ENCODE results near the gene LRRC3B. TPM values are rescaled to one million over a fixed set of nuclear protein-coding genes. Genes with fewer than 3 reads are reported as not detected.

LRRC3B gene
- total and polyA plus RNA-seq, 4 donors = 0.08 to 0.19 TPM; not detected in 2

DNA sequence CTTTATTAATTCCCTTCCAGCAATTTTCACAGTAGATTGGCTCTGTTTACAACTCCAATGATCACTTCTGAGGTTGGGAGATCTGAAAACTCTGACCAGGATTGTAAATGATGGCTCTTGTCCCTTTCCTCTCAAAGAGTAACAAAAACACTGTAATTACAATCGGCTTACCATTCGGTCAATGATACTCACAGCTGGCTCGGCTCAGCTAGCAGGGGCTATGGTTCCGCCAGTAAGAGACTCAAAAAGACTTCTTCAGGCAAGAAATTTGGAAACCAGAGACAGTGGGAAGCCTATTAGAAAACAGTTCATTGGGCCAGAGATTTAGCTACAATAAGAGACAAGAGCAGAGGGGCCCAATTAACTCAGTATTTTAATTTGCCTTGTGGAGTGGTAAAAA lies 96.6 kb downstream of the LRRC3B start:
- no peak overlapping the region for H3K27ac ChIP-seq (ENCODE audit: low read depth in 1 of 2, low read length in 2 of 2)
- H3K9me3 ChIP-seq (ENCODE audit: control insufficient read depth in 4 of 4, low read length in 3 of 4) = no peaks in the 10 kb centered on the region
- TF ChIP-seq, protein P1, sequence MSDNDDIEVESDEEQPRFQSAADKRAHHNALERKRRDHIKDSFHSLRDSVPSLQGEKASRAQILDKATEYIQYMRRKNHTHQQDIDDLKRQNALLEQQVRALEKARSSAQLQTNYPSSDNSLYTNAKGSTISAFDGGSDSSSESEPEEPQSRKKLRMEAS (IDR thresholded peaks at IDR 0.05) = no peak
- TF ChIP-seq YY1 (IDR thresholded peaks at IDR 0.05) (no peak), GABPA (IDR thresholded peaks at IDR 0.05 in 1 of 2, conservative IDR thresholded peaks at IDR 0.05 in 1 of 2) (no peak), RXRA (IDR thresholded peaks at IDR 0.05) (no peak), RAD21 (IDR thresholded peaks at IDR 0.05) (no peak), EGR1 (IDR thresholded peaks at IDR 0.05; ENCODE audit: low read depth in 2 of 2) (no peak), REST (IDR thresholded peaks at IDR 0.05) (no peak), HNF4G (IDR thresholded peaks at IDR 0.05) (no peak), ATF3 (IDR thresholded peaks at IDR 0.05) (no peak), FOXA1 (IDR thresholded peaks at IDR 0.05) (no peak), FOXA2 (IDR thresholded peaks at IDR 0.05) (no peak)
- TF ChIP-seq, protein P2, sequence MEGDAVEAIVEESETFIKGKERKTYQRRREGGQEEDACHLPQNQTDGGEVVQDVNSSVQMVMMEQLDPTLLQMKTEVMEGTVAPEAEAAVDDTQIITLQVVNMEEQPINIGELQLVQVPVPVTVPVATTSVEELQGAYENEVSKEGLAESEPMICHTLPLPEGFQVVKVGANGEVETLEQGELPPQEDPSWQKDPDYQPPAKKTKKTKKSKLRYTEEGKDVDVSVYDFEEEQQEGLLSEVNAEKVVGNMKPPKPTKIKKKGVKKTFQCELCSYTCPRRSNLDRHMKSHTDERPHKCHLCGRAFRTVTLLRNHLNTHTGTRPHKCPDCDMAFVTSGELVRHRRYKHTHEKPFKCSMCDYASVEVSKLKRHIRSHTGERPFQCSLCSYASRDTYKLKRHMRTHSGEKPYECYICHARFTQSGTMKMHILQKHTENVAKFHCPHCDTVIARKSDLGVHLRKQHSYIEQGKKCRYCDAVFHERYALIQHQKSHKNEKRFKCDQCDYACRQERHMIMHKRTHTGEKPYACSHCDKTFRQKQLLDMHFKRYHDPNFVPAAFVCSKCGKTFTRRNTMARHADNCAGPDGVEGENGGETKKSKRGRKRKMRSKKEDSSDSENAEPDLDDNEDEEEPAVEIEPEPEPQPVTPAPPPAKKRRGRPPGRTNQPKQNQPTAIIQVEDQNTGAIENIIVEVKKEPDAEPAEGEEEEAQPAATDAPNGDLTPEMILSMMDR (IDR thresholded peaks at IDR 0.05; ENCODE audit: low read depth, low read length, missing input control) = no peak
- TF ChIP-seq, protein P3, sequence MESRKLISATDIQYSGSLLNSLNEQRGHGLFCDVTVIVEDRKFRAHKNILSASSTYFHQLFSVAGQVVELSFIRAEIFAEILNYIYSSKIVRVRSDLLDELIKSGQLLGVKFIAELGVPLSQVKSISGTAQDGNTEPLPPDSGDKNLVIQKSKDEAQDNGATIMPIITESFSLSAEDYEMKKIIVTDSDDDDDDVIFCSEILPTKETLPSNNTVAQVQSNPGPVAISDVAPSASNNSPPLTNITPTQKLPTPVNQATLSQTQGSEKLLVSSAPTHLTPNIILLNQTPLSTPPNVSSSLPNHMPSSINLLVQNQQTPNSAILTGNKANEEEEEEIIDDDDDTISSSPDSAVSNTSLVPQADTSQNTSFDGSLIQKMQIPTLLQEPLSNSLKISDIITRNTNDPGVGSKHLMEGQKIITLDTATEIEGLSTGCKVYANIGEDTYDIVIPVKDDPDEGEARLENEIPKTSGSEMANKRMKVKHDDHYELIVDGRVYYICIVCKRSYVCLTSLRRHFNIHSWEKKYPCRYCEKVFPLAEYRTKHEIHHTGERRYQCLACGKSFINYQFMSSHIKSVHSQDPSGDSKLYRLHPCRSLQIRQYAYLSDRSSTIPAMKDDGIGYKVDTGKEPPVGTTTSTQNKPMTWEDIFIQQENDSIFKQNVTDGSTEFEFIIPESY (IDR thresholded peaks at IDR 0.05) = no peak
- H3K9ac ChIP-seq (ENCODE audit: low read depth in 1 of 2, low read length in 2 of 2) = no peak overlapping the region
- H3K4me3 ChIP-seq (ENCODE audit: low read depth in 1 of 3, low read length in 3 of 3) = no peak overlapping the region
- 72% methylated on average over 4 of the region's 4 CpGs for WGBS
- H3K27me3 ChIP-seq (ENCODE audit: control insufficient read depth in 4 of 4, insufficient read depth in 4 of 4, low read length in 3 of 4) = peaks cover 0 to 2% (median 0%) of the 10 kb centered on the region in 4 donors
- no peaks in the 10 kb centered on the region for H3K36me3 ChIP-seq (ENCODE audit: control insufficient read depth in 4 of 4, insufficient read depth in 3 of 4, low read depth in 1 of 4, low read length in 3 of 4)
- peaks cover 3 to 10% (median 5%) of the 10 kb centered on the region in 4 donors for H3K4me1 ChIP-seq (ENCODE audit: control insufficient read depth in 4 of 4, insufficient read depth in 4 of 4, low read length in 3 of 4)
- no peak for DNase-seq (ENCODE audit: low spot score)

DNA sequence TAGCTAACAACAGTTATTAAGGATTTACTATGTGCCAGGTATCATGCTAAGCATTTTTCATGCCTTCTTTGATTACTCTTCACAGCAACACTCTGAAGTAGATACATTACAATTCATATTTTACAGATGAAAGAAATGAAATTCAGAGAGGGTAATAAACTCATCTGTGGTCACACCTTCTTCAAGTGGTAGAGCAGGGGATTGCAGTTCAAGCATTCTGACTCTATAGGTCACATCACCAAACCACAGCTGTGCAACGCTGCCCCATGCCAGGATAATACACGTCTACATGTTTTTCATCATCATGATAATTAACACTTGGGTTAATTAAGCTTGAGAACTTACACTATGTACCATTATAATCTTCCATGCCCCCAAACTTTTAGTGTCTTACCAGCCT lies 98.5 kb downstream of the LRRC3B start:
- H3K4me1 ChIP-seq (ENCODE audit: control insufficient read depth in 4 of 4, insufficient read depth in 4 of 4, low read length in 3 of 4) = no peaks in the 10 kb centered on the region
- H3K36me3 ChIP-seq (ENCODE audit: control insufficient read depth in 4 of 4, insufficient read depth in 3 of 4, low read depth in 1 of 4, low read length in 3 of 4) = no peaks in the 10 kb centered on the region
- no peak for DNase-seq (ENCODE audit: low spot score)
- no peaks in the 10 kb centered on the region for H3K9me3 ChIP-seq (ENCODE audit: control insufficient read depth in 4 of 4, low read length in 3 of 4)
- WGBS = 76% methylated on average over 2 of the region's 2 CpGs
- no peak overlapping the region for H3K9ac ChIP-seq (ENCODE audit: low read depth in 1 of 2, low read length in 2 of 2)
- TF ChIP-seq YY1 (IDR thresholded peaks at IDR 0.05) (no peak), HNF4G (IDR thresholded peaks at IDR 0.05) (no peak), REST (IDR thresholded peaks at IDR 0.05) (no peak), TAF1 (conservative IDR thresholded peaks at IDR 0.05) (no peak), EGR1 (IDR thresholded peaks at IDR 0.05; ENCODE audit: low read depth in 2 of 2) (no peak), ATF3 (IDR thresholded peaks at IDR 0.05) (no peak), RAD21 (IDR thresholded peaks at IDR 0.05) (no peak), JUND (IDR thresholded peaks at IDR 0.05) (no peak), NR2F2 (IDR thresholded peaks at IDR 0.05) (no peak), FOXA1 (IDR thresholded peaks at IDR 0.05) (no peak), SP1 (IDR thresholded peaks at IDR 0.05) (no peak)
- TF ChIP-seq, protein P2 (IDR thresholded peaks at IDR 0.05; ENCODE audit: low read depth, low read length, missing input control) = no peak
- H3K27me3 ChIP-seq (ENCODE audit: control insufficient read depth in 4 of 4, insufficient read depth in 4 of 4, low read length in 3 of 4) = peaks cover 0 to 2% (median 0%) of the 10 kb centered on the region in 4 donors
- no peak overlapping the region for H3K27ac ChIP-seq (ENCODE audit: low read depth in 1 of 2, low read length in 2 of 2)
- no peak overlapping the region for H3K4me3 ChIP-seq (ENCODE audit: low read depth in 1 of 3, low read length in 3 of 3)
